ENCODE measurements around the gene PPP1R1C.
A peak's percentile ranks its signal among the peaks of the same experiment; 100 is the strongest.
"Not testable (repeated sequence)": the region's sequence is repeated elsewhere in the genome, so short reads cannot be mapped to it uniquely, and the experiment has no call there.

PPP1R1C gene

GRCh38 chr2:182006595-182007341 is 21.1 kb downstream of the PPP1R1C start:
- DNase-seq, result no peak

- DNase-seq, result no peak
These were observed 28.6 kb downstream of the PPP1R1C start for GRCh38 chr2:182014284-182014683.

- no peak for DNase-seq
These were observed 29.9 kb downstream of the PPP1R1C start for GRCh38 chr2:182015334-182016109.

GRCh38 chr2:182018218-182018617 is 32.6 kb downstream of the PPP1R1C start:
- no peak for DNase-seq

- no peak for DNase-seq
These were observed 34.1 kb downstream of the PPP1R1C start for GRCh38 chr2:182019731-182020130.

- no peak for DNase-seq
These were observed 34.8 kb downstream of the PPP1R1C start for GRCh38 chr2:182020286-182021070.

- DNase-seq, result no peak
These were observed 37.6 kb downstream of the PPP1R1C start for GRCh38 chr2:182023235-182023634.

- not testable (repeated sequence) for DNase-seq
These were observed 45.2 kb downstream of the PPP1R1C start for GRCh38 chr2:182030875-182031274.

- DNase-seq, result no peak
These were observed 46.3 kb downstream of the PPP1R1C start for GRCh38 chr2:182031956-182032355.

- no peak for DNase-seq
These were observed 47.8 kb downstream of the PPP1R1C start for GRCh38 chr2:182033449-182033848.

- DNase-seq, result no peak
These were observed 52.9 kb downstream of the PPP1R1C start for GRCh38 chr2:182038576-182038975.

- no peak for DNase-seq
These were observed 57.4 kb downstream of the PPP1R1C start for GRCh38 chr2:182043021-182043420.

GRCh38 chr2:182043861-182044260 is 58.2 kb downstream of the PPP1R1C start:
- DNase-seq, result no peak

- DNase-seq, result no peak
These were observed 61.9 kb downstream of the PPP1R1C start for GRCh38 chr2:182047544-182047943.

GRCh38 chr2:182048088-182048487 is 62.4 kb downstream of the PPP1R1C start:
- DNase-seq, result no peak

GRCh38 chr2:182048621-182049020 is 63.0 kb downstream of the PPP1R1C start:
- no peak for DNase-seq

GRCh38 chr2:182049372-182050148 is 63.9 kb downstream of the PPP1R1C start:
- no peak for DNase-seq

GRCh38 chr2:182050333-182051135 is 64.9 kb downstream of the PPP1R1C start:
- peak in 3 of 56 donors; percentile 1 to 7 (median 5) for DNase-seq

GRCh38 chr2:182055993-182056392 is 70.3 kb downstream of the PPP1R1C start:
- no peak for DNase-seq

GRCh38 chr2:182057002-182057401 is 71.3 kb downstream of the PPP1R1C start:
- DNase-seq, result no peak
